ENCODE data around the gene ASTN2.

Gene ASTN2

DNA sequence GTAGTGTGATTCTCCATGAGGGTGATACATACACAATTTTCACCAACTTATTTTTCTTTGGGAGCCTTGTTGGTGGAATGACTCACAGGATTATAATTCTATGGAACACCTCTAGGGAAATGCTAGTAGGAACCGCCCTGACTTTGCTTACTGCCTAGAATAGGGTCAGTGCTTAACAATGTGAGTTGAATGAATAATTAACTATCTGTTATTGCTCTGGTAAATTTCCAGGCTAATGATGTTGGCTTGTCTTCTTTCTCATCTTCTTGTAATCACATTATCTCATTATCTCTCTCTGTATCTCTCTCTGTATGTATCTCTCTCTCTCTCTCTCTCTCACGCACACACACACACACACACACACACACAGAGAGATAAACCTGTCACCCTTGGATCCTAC lies 436.7 kb downstream of the ASTN2 start:
- no peaks in the 10 kb centered on the region for H3K36me3 ChIP-seq (ENCODE audit: insufficient read depth, insufficient read length, low read length)
- H3K9me3 ChIP-seq (ENCODE audit: insufficient read depth, low read length), result no peaks in the 10 kb centered on the region
- TF ChIP-seq YY1 (IDR thresholded peaks at IDR 0.05; ENCODE audit: insufficient read depth, insufficient read length), result no peak
- no peak for TF ChIP-seq SUZ12 (IDR thresholded peaks at IDR 0.05; ENCODE audit: extremely low read depth, insufficient read depth, insufficient read length)
- no peak for TF ChIP-seq ZNF274 (IDR thresholded peaks at IDR 0.05; ENCODE audit: low read depth, low read length)
- peaks cover 3% of the 10 kb centered on the region for H3K4me1 ChIP-seq (ENCODE audit: insufficient read depth, insufficient read length)
- DNase-seq (ENCODE audit: low read depth, low spot score), result no peak
- no peak overlapping the region for H3K9ac ChIP-seq (ENCODE audit: insufficient read length, low read depth)
- no peaks in the 10 kb centered on the region for H3K27me3 ChIP-seq (ENCODE audit: insufficient read depth, insufficient read length)
- H3K4me3 ChIP-seq (ENCODE audit: insufficient read length, low read depth), result no peak overlapping the region

DNA sequence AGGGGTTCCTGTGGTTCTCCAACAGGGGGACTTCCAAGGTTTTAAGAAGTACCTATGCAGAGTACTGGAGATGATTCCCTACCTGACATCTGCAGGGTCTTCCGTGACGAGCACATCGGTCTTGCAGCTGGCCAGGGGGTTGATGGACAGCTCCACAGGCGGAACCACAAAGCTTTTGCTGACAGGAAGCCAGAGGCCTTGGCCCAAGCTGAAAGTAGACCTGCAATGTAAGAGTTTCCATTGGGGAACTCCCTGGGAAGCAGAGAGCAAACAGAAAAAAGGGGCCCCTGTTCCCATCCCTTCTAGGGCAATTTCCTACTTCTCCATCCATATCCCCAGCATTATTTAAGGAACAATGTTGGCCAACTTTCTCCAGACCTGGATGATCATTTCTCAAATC lies 439.7 kb downstream of the ASTN2 start:
- Histone ChIP-seq H3K9me3 (ENCODE audit: insufficient read depth, low read length) (no peaks in the 10 kb centered on the region), H3K4me1 (ENCODE audit: insufficient read depth, insufficient read length) (peaks cover 3% of the 10 kb centered on the region), H3K9ac (ENCODE audit: insufficient read length, low read depth) (no peak overlapping the region), H3K27me3 (ENCODE audit: insufficient read depth, insufficient read length) (no peaks in the 10 kb centered on the region), H3K4me3 (ENCODE audit: insufficient read length, low read depth) (no peak overlapping the region), H3K36me3 (ENCODE audit: insufficient read depth, insufficient read length, low read length) (no peaks in the 10 kb centered on the region)
- no peak for TF ChIP-seq YY1 (IDR thresholded peaks at IDR 0.05; ENCODE audit: insufficient read depth, insufficient read length)
- no peak for TF ChIP-seq ZNF274 (IDR thresholded peaks at IDR 0.05; ENCODE audit: low read depth, low read length)
- no peak for TF ChIP-seq SUZ12 (IDR thresholded peaks at IDR 0.05; ENCODE audit: extremely low read depth, insufficient read depth, insufficient read length)
- no peak for DNase-seq (ENCODE audit: low read depth, low spot score)

DNA sequence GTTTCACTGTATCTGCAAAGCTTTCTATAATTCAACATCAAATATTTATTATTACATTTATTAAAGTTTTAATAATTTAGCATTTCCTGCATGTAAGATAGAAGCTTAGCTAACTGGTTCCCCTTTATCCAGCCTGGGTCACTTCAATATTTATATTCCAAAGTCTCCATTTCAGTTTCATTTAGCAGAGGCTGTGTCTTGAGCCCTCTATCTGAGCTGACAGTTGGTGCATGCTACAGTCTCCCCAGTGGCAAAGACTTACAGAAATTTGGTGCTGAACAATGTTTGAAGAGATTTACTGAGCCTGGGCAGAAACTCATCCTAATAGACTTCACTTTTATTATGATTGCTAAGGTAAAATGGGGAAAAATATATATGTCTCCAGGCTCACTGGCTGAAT lies 448.7 kb downstream of the ASTN2 start:
- TF ChIP-seq ZNF274 (IDR thresholded peaks at IDR 0.05; ENCODE audit: low read depth, low read length) (no peak), SUZ12 (IDR thresholded peaks at IDR 0.05; ENCODE audit: extremely low read depth, insufficient read depth, insufficient read length) (no peak), YY1 (IDR thresholded peaks at IDR 0.05; ENCODE audit: insufficient read depth, insufficient read length) (no peak)
- H3K4me1 ChIP-seq (ENCODE audit: insufficient read depth, insufficient read length), result no peaks in the 10 kb centered on the region
- no peaks in the 10 kb centered on the region for H3K27me3 ChIP-seq (ENCODE audit: insufficient read depth, insufficient read length)
- H3K9ac ChIP-seq (ENCODE audit: insufficient read length, low read depth), result no peak overlapping the region
- no peaks in the 10 kb centered on the region for H3K9me3 ChIP-seq (ENCODE audit: insufficient read depth, low read length)
- H3K4me3 ChIP-seq (ENCODE audit: insufficient read length, low read depth), result no peak overlapping the region
- DNase-seq (ENCODE audit: low read depth, low spot score), result no peak
- no peaks in the 10 kb centered on the region for H3K36me3 ChIP-seq (ENCODE audit: insufficient read depth, insufficient read length, low read length)

DNA sequence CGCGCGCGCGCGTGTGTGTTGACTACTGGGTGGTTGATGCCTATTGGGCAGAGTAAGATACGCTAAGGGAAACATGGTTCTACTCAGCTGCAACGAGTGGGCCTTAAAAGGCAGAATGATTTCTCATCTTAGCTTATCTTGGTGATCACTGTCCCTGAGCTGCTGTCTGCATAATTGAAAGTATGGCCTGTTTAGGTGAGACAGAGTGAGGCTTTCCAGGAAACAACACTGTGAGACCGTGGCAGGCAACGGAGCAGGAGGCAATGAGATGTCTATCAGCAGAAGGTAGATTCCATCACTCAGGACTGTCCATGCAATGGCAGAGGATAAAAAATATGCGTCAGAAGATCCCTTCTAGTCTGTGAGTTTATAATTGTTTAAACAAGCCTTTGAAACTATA lies 450.6 kb downstream of the ASTN2 start:
- Histone ChIP-seq H3K4me1 (ENCODE audit: insufficient read depth, insufficient read length) (no peaks in the 10 kb centered on the region), H3K27me3 (ENCODE audit: insufficient read depth, insufficient read length) (no peaks in the 10 kb centered on the region), H3K9ac (ENCODE audit: insufficient read length, low read depth) (no peak overlapping the region), H3K4me3 (ENCODE audit: insufficient read length, low read depth) (no peak overlapping the region), H3K9me3 (ENCODE audit: insufficient read depth, low read length) (no peaks in the 10 kb centered on the region), H3K36me3 (ENCODE audit: insufficient read depth, insufficient read length, low read length) (no peaks in the 10 kb centered on the region)
- no peak for DNase-seq (ENCODE audit: low read depth, low spot score)
- TF ChIP-seq YY1 (IDR thresholded peaks at IDR 0.05; ENCODE audit: insufficient read depth, insufficient read length) (no peak), SUZ12 (IDR thresholded peaks at IDR 0.05; ENCODE audit: extremely low read depth, insufficient read depth, insufficient read length) (no peak), ZNF274 (IDR thresholded peaks at IDR 0.05; ENCODE audit: low read depth, low read length) (no peak)

DNA sequence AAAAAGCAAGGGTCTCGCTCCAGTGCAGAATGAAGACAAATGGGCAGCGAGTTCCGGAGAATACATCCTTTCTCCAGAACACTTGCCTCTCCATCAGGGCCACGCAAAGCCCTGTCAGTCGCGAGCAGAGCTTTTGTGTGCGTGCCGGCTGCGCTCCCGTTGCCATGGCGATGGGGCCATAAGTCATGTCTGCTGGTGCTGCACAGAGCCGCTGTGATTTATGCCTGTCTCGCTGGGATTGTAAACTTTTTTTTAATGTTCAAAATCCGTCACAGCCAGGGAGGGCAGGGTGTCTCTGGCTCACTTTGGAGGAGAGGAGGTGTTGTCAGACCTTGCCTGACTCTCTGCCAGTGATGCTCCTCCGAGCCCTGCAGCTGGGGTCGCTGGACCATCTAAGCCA lies 455.0 kb downstream of the ASTN2 start:
- TF ChIP-seq YY1 (IDR thresholded peaks at IDR 0.05; ENCODE audit: insufficient read depth, insufficient read length) (no peak), SUZ12 (IDR thresholded peaks at IDR 0.05; ENCODE audit: extremely low read depth, insufficient read depth, insufficient read length) (no peak), ZNF274 (IDR thresholded peaks at IDR 0.05; ENCODE audit: low read depth, low read length) (no peak)
- H3K4me3 ChIP-seq (ENCODE audit: insufficient read length, low read depth), result no peak overlapping the region
- no peak for DNase-seq (ENCODE audit: low read depth, low spot score)
- no peaks in the 10 kb centered on the region for H3K4me1 ChIP-seq (ENCODE audit: insufficient read depth, insufficient read length)
- no peaks in the 10 kb centered on the region for H3K36me3 ChIP-seq (ENCODE audit: insufficient read depth, insufficient read length, low read length)
- H3K9ac ChIP-seq (ENCODE audit: insufficient read length, low read depth), result no peak overlapping the region
- H3K9me3 ChIP-seq (ENCODE audit: insufficient read depth, low read length), result no peaks in the 10 kb centered on the region
- no peaks in the 10 kb centered on the region for H3K27me3 ChIP-seq (ENCODE audit: insufficient read depth, insufficient read length)

DNA sequence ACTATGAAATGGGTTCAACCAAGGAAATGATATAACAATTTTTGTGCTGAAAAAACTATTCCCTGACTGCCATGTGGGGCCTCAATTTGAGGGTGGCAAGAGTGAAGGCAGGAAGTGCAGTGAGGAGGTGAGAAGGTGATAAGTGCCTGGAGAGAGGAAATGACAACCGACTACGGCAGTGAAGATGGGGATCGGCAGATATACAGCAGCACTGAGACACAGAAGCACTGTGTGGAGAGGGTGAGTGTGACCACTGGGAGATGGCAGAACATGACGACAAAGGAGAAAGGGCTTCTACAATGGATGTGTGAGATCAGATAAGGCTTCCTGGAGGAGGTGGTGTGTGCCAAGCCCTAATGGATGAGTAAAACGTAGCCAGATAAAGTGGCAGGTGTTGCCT lies 456.0 kb downstream of the ASTN2 start:
- Histone ChIP-seq H3K9me3 (ENCODE audit: insufficient read depth, low read length) (no peaks in the 10 kb centered on the region), H3K9ac (ENCODE audit: insufficient read length, low read depth) (no peak overlapping the region), H3K36me3 (ENCODE audit: insufficient read depth, insufficient read length, low read length) (no peaks in the 10 kb centered on the region), H3K4me1 (ENCODE audit: insufficient read depth, insufficient read length) (no peaks in the 10 kb centered on the region), H3K27me3 (ENCODE audit: insufficient read depth, insufficient read length) (no peaks in the 10 kb centered on the region), H3K4me3 (ENCODE audit: insufficient read length, low read depth) (no peak overlapping the region)
- no peak for DNase-seq (ENCODE audit: low read depth, low spot score)
- TF ChIP-seq ZNF274 (IDR thresholded peaks at IDR 0.05; ENCODE audit: low read depth, low read length) (no peak), SUZ12 (IDR thresholded peaks at IDR 0.05; ENCODE audit: extremely low read depth, insufficient read depth, insufficient read length) (no peak), YY1 (IDR thresholded peaks at IDR 0.05; ENCODE audit: insufficient read depth, insufficient read length) (no peak)

DNA sequence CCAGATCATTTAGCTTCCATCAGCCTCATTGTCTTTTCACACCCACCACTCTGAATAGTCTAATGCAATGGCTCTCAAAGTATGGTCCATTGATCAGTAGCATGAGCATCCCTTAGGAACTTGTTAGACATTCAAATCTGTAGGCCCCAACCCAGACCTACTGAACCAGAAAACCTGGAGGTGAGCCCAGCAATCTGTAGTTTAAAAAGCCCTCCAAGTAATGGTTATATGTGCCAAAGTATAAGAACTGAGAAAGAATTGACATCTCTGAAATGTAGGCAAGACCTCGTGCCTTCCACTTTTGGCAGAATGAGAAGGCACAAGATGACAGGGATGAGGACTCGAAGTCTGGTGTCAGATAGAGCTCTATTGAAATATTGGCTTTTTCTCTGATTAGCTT lies 460.1 kb downstream of the ASTN2 start:
- Histone ChIP-seq H3K9ac (ENCODE audit: insufficient read length, low read depth) (no peak overlapping the region), H3K4me3 (ENCODE audit: insufficient read length, low read depth) (no peak overlapping the region), H3K36me3 (ENCODE audit: insufficient read depth, insufficient read length, low read length) (no peaks in the 10 kb centered on the region), H3K4me1 (ENCODE audit: insufficient read depth, insufficient read length) (no peaks in the 10 kb centered on the region), H3K9me3 (ENCODE audit: insufficient read depth, low read length) (no peaks in the 10 kb centered on the region), H3K27me3 (ENCODE audit: insufficient read depth, insufficient read length) (no peaks in the 10 kb centered on the region)
- no peak for TF ChIP-seq ZNF274 (IDR thresholded peaks at IDR 0.05; ENCODE audit: low read depth, low read length)
- TF ChIP-seq YY1 (IDR thresholded peaks at IDR 0.05; ENCODE audit: insufficient read depth, insufficient read length), result no peak
- no peak for TF ChIP-seq SUZ12 (IDR thresholded peaks at IDR 0.05; ENCODE audit: extremely low read depth, insufficient read depth, insufficient read length)
- DNase-seq (ENCODE audit: low read depth, low spot score), result no peak

DNA sequence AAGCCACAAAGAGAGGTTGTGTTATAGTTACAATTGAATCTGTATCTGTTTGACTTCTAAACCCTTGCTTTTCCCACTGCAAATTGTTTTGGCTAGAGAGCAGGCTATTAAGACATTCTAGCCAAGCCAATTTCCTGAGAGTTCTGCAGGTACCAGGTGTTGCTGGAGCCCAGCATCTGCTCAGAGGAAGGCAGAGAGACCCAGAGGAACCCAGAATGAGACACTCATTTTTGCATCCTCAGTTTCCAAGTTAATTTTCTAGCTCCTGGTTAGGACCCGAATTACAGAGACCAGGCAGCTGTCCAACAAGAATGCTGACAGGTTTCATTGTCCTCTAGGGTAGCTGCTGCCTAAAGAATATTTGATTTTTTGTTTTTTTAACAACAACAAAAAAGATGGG lies 461.6 kb downstream of the ASTN2 start:
- no peak for DNase-seq (ENCODE audit: low read depth, low spot score)
- Histone ChIP-seq H3K4me1 (ENCODE audit: insufficient read depth, insufficient read length) (no peaks in the 10 kb centered on the region), H3K4me3 (ENCODE audit: insufficient read length, low read depth) (no peak overlapping the region), H3K27me3 (ENCODE audit: insufficient read depth, insufficient read length) (no peaks in the 10 kb centered on the region), H3K9me3 (ENCODE audit: insufficient read depth, low read length) (no peaks in the 10 kb centered on the region), H3K36me3 (ENCODE audit: insufficient read depth, insufficient read length, low read length) (no peaks in the 10 kb centered on the region), H3K9ac (ENCODE audit: insufficient read length, low read depth) (no peak overlapping the region)
- TF ChIP-seq SUZ12 (IDR thresholded peaks at IDR 0.05; ENCODE audit: extremely low read depth, insufficient read depth, insufficient read length), result no peak
- TF ChIP-seq ZNF274 (IDR thresholded peaks at IDR 0.05; ENCODE audit: low read depth, low read length), result no peak
- TF ChIP-seq YY1 (IDR thresholded peaks at IDR 0.05; ENCODE audit: insufficient read depth, insufficient read length), result no peak

All from NT2/D1 (cell line).